ENCODE data around the gene HLA-DPA1. TPM values are rescaled to one million over a fixed set of nuclear protein-coding genes. Genes with fewer than 3 reads are reported as not detected.
A peak's percentile ranks its signal among the peaks of the same experiment; 100 is the strongest.

HLA-DPA1 gene
- total and polyA plus RNA-seq, 7 donors: 10.7 to 52.6 (median 13.8) TPM

- intact Hi-C loops (cut with DNase I): no loop called here
- no peak overlapping the region for H3K4me3 ChIP-seq
These were observed 5.0 kb upstream of the HLA-DPA1 start for GRCh38 chr6:33078442-33078841.

GRCh38 chr6:33077908-33078307 lies 4.5 kb upstream of the HLA-DPA1 start:
- DNase-seq: no peak
- intact Hi-C loops (cut with DNase I): no loop called here
- no peak for ATAC-seq
- TF ChIP-seq, protein P1, sequence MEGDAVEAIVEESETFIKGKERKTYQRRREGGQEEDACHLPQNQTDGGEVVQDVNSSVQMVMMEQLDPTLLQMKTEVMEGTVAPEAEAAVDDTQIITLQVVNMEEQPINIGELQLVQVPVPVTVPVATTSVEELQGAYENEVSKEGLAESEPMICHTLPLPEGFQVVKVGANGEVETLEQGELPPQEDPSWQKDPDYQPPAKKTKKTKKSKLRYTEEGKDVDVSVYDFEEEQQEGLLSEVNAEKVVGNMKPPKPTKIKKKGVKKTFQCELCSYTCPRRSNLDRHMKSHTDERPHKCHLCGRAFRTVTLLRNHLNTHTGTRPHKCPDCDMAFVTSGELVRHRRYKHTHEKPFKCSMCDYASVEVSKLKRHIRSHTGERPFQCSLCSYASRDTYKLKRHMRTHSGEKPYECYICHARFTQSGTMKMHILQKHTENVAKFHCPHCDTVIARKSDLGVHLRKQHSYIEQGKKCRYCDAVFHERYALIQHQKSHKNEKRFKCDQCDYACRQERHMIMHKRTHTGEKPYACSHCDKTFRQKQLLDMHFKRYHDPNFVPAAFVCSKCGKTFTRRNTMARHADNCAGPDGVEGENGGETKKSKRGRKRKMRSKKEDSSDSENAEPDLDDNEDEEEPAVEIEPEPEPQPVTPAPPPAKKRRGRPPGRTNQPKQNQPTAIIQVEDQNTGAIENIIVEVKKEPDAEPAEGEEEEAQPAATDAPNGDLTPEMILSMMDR (IDR thresholded peaks at IDR 0.05): no peak
- no peak overlapping the region for H3K4me3 ChIP-seq
- no peak overlapping the region for H3K27ac ChIP-seq
- peaks cover 0 to 10% (median 0%) of the 10 kb centered on the region in 3 donors for H3K27me3 ChIP-seq (ENCODE audit: insufficient read depth in 3 of 3, low read length in 2 of 3)
- H3K36me3 ChIP-seq (ENCODE audit: insufficient read depth in 1 of 2, low read depth in 1 of 2): no peaks in the 10 kb centered on the region
- no peaks in the 10 kb centered on the region for H3K9me3 ChIP-seq
- H3K4me1 ChIP-seq: no peaks in the 10 kb centered on the region
- 47 to 68% (median 57%) methylated on average over 5 of the region's 5 CpGs for WGBS, 3 donors

More at GRCh38 chr6:33078442-33078841, 5.0 kb upstream of the HLA-DPA1 start:
- WGBS, 3 donors: 60 to 74% (median 62%) methylated on average over 3 of the region's 3 CpGs
- H3K9me3 ChIP-seq: no peaks in the 10 kb centered on the region
- H3K4me1 ChIP-seq: no peaks in the 10 kb centered on the region
- ATAC-seq: no peak
- H3K27me3 ChIP-seq (ENCODE audit: insufficient read depth in 3 of 3, low read length in 2 of 3): peaks cover 0 to 10% (median 0%) of the 10 kb centered on the region in 3 donors
- no peak for DNase-seq
- H3K27ac ChIP-seq: no peak overlapping the region
- TF ChIP-seq, protein P1 (IDR thresholded peaks at IDR 0.05): no peak
- H3K36me3 ChIP-seq (ENCODE audit: insufficient read depth in 1 of 2, low read depth in 1 of 2): no peaks in the 10 kb centered on the region

GRCh38 chr6:33076406-33076934 lies 3.0 kb upstream of the HLA-DPA1 start:
- Histone ChIP-seq H3K36me3 (ENCODE audit: insufficient read depth in 1 of 2, low read depth in 1 of 2) (no peaks in the 10 kb centered on the region), H3K4me1 (no peaks in the 10 kb centered on the region), H3K9me3 (no peaks in the 10 kb centered on the region), H3K27ac (peak overlapping the region; percentile 53), H3K27me3 (ENCODE audit: insufficient read depth in 3 of 3, low read length in 2 of 3) (peaks cover 0 to 10% (median 2%) of the 10 kb centered on the region in 3 donors), H3K4me3 (peak overlapping the region; percentile 58)
- intact Hi-C loops (cut with DNase I): no loop called here
- TF ChIP-seq, protein P1 (IDR thresholded peaks at IDR 0.05): no peak
- no peak for DNase-seq
- 60 to 77% (median 62%) methylated on average over 3 of the region's 3 CpGs for WGBS, 3 donors
- no peak for ATAC-seq

- Histone ChIP-seq H3K4me1 (no peaks in the 10 kb centered on the region), H3K27me3 (ENCODE audit: insufficient read depth in 3 of 3, low read length in 2 of 3) (peaks cover 0 to 10% (median 2%) of the 10 kb centered on the region in 3 donors), H3K4me3 (peak within 1 kb of the TSS; percentile 58), H3K36me3 (ENCODE audit: insufficient read depth in 1 of 2, low read depth in 1 of 2) (no peaks in the 10 kb centered on the region), H3K9me3 (no peaks in the 10 kb centered on the region), H3K27ac (peak within 1 kb of the TSS; percentile 53)
- intact Hi-C loops (cut with DNase I): no loop called here
- WGBS, 3 donors: 52 to 59% (median 55%) methylated on average over 10 of the region's 10 CpGs
- TF ChIP-seq, protein P1 (IDR thresholded peaks at IDR 0.05): no peak
- DNase-seq (no peak), ATAC-seq (peak; percentile 74 to 84 (median 78))
These were observed 2.3 kb upstream of the HLA-DPA1 start, which contains the start of gene HLA-DPB1 for GRCh38 chr6:33075568-33076405. TSS of gene HLA-DPB1 (plus strand) at chr6:33075990. CDS start at chr6:33076042, 52 bp downstream.
